GM19043 (cell line): ENCODE results near the gene CCDC112.

Experiments used
- ATAC-seq: cut with Tn5 transposase; IDR thresholded peaks from one replicate; pipeline ENCODE4 v1.9.1; 2021; ENCODE audit warnings: low read depth; ENCODE audit not compliant: unreplicated experiment

CCDC112 gene

DNA sequence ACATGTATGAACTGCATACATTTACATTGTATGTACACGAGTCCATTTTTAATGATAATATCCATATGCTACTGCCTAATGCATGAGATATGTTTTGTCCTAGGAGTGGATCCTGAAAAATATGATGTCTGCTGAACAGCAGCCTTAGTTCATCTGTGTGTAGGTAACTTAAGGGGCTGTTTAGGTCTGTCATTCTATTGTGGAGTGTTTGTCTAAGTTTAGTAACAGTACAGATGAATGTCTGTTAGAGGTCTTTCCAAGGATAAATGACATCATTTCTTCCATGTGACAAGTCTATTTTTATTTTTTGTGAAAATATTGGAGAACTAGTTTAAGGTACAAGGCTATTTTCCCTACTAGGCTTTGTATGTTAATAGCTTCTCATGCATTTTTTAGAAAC lies 22.6 kb upstream of the CCDC112 start:
- no peak for ATAC-seq

DNA sequence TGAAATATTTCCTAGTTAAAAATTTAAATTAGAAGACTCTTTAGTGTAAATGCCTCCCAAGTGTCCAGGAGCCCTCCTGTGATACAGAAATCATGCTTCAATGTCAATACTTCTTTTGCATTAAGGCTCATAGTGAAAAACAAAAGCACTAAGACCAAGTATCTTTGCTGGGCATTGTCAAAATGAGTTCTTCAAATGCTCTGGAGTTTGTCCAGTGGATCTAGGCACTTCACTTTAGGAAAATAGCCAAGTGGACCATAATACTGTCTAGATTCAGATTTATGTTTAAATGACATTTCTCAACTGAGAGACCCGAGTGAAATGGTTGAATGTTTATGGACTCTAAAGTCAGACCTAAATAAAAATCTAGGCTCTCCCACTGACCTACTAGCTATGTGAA lies 21.3 kb upstream of the CCDC112 start:
- ATAC-seq = no peak

- ATAC-seq = no peak
These were observed 20.9 kb upstream of the CCDC112 start for GRCh38 chr5:115317320-115317719.

DNA sequence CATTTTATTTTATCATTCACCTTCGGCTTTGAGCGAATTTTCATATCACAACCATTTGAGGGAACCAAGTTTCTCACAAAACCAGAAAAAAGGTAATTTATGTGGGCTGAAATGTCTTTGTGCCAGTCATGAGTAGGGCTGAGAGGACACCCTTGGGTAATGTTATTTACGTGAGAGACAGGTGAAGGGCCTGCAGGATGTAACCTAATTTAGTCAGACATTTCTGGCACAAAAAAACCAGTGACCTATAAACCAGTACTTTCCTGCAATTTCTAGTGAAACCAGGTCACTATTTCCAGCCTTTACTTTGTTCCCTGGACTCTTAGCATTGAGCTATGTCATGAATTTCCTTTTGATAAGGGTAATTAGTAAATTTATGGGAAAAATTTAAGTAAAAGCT lies 17.2 kb upstream of the CCDC112 start:
- ATAC-seq = no peak

DNA sequence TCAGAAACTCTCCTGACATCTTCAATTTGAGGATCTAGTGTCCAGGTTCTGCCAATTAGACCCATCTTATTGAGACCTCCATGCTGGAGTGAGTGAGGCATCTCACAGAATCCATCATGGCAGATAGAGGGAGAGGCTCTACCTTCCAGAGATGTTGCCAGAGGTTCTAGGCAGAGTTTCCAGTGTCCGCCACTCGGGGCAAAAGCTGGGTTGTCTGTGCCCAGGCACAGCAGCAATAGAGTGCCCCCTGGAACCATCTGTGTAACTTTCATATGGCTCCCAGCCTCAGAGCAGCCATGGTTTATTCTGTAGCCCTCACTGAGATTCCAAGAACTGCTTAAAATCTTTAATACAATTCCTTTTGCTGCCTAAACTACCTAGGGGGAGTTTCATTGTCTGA lies 16.6 kb upstream of the CCDC112 start:
- ATAC-seq = no peak

- ATAC-seq = no peak
These were observed 13.4 kb upstream of the CCDC112 start for GRCh38 chr5:115309751-115310370.

- ATAC-seq = no peak
These were observed 12.4 kb upstream of the CCDC112 start for GRCh38 chr5:115308815-115309214.

GRCh38 chr5:115306011-115306536 lies 9.6 kb upstream of the CCDC112 start:
- no peak for ATAC-seq

DNA sequence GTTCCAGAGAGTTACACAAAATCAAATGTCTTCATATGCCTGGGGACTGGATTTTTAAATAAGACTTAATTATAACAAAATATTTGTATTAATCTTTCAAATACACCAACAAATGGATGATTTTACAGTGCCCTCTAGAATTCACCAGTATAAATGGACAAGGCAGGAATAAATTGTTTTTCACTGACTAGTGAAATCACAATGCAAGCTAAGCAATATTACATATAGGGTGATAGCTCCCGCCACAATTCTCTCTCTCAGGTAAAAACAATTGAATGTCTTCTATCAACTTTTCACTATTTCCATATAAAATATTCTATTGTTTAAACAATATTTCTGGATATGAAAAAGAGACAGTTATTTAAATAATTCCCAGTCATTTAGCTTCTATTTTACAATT lies 8.0 kb upstream of the CCDC112 start:
- ATAC-seq = no peak

- no peak for ATAC-seq
These were observed 2.4 kb upstream of the CCDC112 start for GRCh38 chr5:115298811-115299210.

GRCh38 chr5:115297031-115297430 lies 577 bp upstream of the CCDC112 start:
- ATAC-seq = no peak

GRCh38 chr5:115295777-115296123 lies 704 bp downstream of the CCDC112 start:
- ATAC-seq = no peak

DNA sequence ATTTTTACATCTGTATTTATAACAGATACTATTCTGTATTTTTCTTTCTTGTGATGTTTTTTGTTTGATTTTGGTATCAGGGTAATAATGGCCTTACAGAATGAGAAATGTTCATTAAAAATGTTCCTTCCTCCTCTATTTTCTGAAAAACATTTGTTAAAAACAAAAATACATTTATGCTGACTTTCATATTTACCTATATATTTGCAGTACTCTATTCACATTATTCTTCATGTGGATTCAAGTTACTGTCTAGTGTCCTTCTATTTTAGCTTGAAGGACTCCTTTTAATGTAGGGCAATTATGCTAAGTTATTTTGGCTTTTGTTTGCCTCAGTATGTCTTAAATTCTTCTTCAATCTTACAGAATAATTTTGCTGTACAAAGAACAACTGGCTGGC lies 5.1 kb downstream of the CCDC112 start:
- ATAC-seq = no peak

- ATAC-seq = no peak
These were observed 7.3 kb downstream of the CCDC112 start for GRCh38 chr5:115289104-115289503.

DNA sequence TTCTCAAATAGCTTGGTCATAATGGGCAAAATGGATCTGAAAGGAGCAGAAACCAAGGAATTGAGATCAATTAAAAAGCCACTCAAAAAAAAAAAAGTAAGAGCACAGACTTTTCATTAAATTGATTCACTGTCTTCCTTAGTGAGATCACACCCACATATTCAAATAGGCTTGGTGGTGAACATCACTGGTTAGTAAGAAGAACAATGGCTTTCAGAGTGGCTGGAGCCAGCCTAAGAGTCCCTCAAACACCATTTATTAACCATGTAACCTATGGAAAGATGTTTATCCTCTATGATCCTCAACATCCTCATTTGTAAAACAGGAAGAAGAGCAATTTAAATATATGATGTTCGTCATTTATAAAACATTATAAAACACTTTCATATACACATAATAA lies 12.4 kb downstream of the CCDC112 start:
- ATAC-seq = no peak

DNA sequence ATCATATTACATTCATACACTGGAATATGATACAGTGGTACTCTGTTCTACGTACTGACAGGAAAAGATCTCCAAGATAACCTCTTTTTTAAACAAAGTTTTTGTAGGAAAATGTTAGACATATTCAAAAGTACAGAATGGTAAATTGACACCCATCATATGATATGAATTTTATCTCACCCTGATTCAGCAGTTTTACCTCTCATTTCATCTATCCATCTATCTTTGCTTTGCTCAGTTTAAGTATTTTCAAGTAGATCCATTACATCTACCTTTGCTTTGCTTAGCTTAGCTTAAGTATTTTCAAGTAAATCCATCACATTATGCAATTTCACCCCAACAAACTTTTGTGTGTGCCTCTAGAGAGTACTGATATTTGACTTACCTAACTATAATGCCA lies 14.3 kb downstream of the CCDC112 start:
- no peak for ATAC-seq

DNA sequence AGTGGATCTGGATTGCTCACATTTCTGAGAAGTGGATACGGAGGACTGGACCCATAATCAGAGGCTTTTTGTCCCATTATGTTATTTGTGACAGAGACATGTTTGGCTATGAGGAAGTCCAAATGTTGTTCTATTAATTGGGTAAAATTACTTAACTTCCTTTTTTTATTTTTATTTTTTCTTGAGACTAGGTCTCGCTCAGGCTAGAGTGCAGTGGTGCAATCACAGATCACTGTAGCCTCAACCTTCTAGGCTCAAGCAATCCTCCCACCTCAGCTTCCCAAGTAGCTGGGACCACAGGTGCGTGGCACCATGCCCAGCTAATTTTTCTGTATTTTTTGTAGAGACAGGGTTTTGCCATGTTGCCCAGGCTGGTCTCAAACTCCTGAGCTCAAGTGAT lies 21.9 kb downstream of the CCDC112 start:
- ATAC-seq = no peak

DNA sequence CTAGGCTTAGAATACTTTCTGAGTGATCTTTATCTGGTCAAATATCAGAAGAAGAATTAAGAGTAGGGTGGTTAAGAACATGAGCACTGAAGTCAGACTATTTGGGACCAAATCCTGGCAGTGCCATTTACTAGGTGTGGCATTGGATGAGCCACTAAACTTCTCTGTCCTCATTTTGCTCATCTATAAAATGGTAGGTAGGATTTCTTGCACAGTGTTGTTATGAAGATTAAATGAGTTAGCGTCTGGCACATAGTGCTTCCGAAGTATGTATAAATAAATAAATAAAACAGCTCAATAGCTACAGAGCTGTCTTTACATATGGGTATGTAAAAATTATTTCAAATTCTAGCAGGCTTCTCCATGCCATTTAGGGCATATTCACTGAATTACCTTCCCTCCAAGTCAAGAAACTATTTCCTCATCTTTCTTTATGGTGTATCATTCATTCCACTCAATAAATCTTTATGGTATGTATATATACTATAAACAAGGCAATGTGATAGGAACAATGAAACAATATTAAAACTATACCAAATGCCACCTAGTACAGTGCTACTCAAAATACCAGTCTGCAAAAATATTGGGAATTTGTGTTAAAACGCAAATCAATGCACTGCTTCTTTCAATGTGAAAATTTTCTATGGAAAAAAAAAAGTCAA lies 24.0 kb downstream of the CCDC112 start:
- ATAC-seq = no peak

DNA sequence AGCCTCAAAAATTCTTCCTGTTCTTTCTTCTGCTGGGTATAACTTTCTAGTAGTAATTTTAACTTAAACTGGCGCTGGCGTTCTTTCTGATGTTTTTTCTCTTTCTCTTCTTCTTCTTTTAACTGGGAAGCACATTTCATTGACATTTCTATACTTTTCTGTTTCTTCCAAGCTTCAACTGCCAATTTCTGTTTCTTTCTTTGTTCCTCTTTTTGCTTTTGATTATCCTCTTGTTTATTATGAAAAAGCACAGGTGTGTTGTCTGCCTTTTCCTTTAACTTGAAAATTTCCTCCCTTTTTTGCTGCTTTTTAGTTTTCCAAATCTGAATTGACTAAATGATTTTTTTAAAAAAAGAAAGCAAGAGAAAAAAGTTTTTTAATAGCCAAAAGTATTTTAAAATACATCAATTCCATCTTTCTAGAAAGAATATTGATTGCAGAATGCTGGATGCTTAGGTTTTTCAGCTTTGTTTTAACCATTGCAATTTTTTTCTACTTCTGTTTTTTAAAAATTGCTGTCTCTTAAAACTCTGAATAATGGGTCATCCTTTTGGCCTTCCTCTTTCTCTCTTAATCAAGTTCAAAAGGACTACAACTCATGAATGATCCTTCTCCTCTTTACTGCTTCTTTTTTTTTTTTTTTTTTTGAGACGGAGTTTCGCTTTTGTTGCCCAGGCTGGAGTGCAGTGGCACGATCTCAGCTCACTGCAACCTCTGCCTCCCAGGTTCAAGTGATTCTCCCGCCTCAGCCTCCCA lies 25.0 kb downstream of the CCDC112 start:
- ATAC-seq = no peak

DNA sequence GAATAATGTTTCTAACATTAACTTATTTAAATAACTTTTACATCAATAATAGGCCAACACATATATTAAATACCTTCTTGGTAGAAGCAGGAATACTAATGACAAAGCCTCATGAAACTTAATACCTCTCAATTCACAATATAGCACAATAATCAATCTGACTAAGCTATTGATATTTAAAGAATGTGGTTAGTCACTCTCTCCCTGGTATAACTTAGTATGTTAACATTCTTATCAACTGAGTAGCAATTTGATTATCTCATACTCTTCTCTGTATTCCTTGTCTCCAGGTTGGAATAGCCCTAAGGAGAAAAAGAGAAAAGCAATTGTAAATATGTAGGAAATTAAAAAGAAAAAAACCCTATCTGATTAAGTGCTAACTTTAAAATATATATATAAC lies 28.8 kb downstream of the CCDC112 start:
- no peak for ATAC-seq

- ATAC-seq = no peak
These were observed 31.2 kb downstream of the CCDC112 start for GRCh38 chr5:115265220-115265619.

DNA sequence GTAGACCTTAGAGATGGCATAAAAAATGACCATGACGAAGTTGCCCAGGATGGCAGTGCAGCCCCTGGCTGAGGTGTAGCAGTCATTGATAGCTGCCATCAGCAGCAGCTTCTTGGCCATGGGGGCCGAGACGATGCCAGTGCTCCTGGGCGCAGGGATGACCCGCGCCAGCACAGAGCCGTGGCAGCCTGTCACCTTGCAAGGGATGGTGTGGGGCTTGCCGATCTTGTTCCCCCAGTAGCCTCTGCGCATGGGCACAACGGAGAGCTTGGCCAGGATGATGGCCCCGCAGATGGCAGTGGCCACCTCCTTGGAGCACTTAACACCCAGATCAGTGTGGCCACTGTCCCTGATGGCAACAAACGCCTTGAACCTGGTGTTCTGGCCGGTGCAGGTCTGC lies 31.7 kb downstream of the CCDC112 start:
- ATAC-seq = no peak
